Measurements from ENCODE around the gene SLC31A1. TPM values are rescaled to one million over a fixed set of nuclear protein-coding genes. Genes with fewer than 3 reads are reported as not detected.

The SLC31A1 gene
- total RNA-seq, 4 donors from 2014 or later: 8.7 to 9.8 (median 9.4) TPM

DNA sequence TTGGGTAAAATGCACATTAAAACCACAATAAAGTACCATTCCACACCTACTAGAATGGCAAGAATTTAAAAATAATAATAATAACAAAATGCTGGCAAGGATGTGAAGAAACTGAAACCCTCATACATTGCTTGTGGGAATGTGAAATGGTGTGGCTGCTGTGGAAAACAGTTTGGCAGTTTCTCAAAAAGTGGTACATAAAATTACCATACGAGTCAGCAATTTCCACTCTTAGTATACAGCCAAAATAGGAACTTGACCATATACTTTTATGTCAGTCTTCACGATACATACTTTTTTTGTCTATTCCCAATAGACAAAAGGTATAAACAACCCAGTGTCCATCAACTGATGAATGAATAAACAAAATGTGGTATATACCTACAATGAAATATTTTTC lies 15.9 kb upstream of the SLC31A1 start:
- Histone ChIP-seq H3K27ac (no peak overlapping the region), H3K27me3 (no peaks in the 10 kb centered on the region), H3K36me3 (peaks cover 3 to 99% of the 10 kb centered on the region in 2 donors), H3K9me3 (no peaks in the 10 kb centered on the region), H3K4me3 (no peak overlapping the region), H3K4me1 (no peaks in the 10 kb centered on the region)
- TF ChIP-seq EP300 (IDR thresholded peaks at IDR 0.05) (no peak), POLR2A (IDR thresholded peaks at IDR 0.05) (no peak), POLR2AphosphoS5 (IDR thresholded peaks at IDR 0.05) (no peak)
- TF ChIP-seq, protein P1, sequence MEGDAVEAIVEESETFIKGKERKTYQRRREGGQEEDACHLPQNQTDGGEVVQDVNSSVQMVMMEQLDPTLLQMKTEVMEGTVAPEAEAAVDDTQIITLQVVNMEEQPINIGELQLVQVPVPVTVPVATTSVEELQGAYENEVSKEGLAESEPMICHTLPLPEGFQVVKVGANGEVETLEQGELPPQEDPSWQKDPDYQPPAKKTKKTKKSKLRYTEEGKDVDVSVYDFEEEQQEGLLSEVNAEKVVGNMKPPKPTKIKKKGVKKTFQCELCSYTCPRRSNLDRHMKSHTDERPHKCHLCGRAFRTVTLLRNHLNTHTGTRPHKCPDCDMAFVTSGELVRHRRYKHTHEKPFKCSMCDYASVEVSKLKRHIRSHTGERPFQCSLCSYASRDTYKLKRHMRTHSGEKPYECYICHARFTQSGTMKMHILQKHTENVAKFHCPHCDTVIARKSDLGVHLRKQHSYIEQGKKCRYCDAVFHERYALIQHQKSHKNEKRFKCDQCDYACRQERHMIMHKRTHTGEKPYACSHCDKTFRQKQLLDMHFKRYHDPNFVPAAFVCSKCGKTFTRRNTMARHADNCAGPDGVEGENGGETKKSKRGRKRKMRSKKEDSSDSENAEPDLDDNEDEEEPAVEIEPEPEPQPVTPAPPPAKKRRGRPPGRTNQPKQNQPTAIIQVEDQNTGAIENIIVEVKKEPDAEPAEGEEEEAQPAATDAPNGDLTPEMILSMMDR (IDR thresholded peaks at IDR 0.05): no peak
- 76 to 91% methylated on average over 2 of the region's 2 CpGs for WGBS, 2 donors (ENCODE audit: low coverage in 1 of 2)
- ATAC-seq: no peak

- Histone ChIP-seq H3K4me3 (no peak overlapping the region), H3K9me3 (no peaks in the 10 kb centered on the region), H3K27me3 (no peaks in the 10 kb centered on the region), H3K27ac (no peak overlapping the region), H3K36me3 (peaks cover 3 to 99% of the 10 kb centered on the region in 2 donors), H3K4me1 (no peaks in the 10 kb centered on the region)
- TF ChIP-seq, protein P1 (IDR thresholded peaks at IDR 0.05): no peak
- TF ChIP-seq POLR2AphosphoS5 (IDR thresholded peaks at IDR 0.05): no peak
- TF ChIP-seq EP300 (IDR thresholded peaks at IDR 0.05): no peak
- no peak for TF ChIP-seq POLR2A (IDR thresholded peaks at IDR 0.05)
- 80 to 95% methylated on average over 1 of the region's 1 CpG for WGBS, 2 donors (ENCODE audit: low coverage in 1 of 2)
- ATAC-seq: no peak
Observed at GRCh38 chr9:113205861-113206260, 15.5 kb upstream of the SLC31A1 start.

DNA sequence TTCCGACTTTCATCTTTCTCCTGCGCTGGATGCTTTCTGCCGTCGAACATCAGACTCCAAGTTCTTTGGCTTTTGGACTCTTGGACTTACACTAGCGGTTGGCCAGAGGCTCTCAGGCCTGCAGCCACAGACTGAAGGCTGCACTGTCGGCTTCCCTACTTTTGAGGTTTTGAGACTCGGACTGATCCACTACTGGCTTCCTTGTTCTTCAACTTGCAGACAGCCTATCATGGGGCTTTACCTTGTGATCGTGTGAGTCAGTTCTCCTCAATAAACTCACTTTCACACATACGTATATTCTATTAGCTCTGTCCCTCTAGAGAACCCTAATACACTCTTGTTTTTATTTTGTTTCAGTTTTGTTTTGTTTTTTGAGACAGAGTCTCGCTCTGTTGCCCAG lies 10.5 kb upstream of the SLC31A1 start:
- TF ChIP-seq, protein P1 (IDR thresholded peaks at IDR 0.05): no peak
- TF ChIP-seq EP300 (IDR thresholded peaks at IDR 0.05) (no peak), POLR2A (IDR thresholded peaks at IDR 0.05) (no peak), POLR2AphosphoS5 (IDR thresholded peaks at IDR 0.05) (no peak)
- Histone ChIP-seq H3K4me1 (peaks cover 0 to 4% (median 0%) of the 10 kb centered on the region in 3 donors), H3K4me3 (no peak overlapping the region), H3K9me3 (no peaks in the 10 kb centered on the region), H3K36me3 (peaks cover 0 to 68% of the 10 kb centered on the region in 2 donors), H3K27me3 (no peaks in the 10 kb centered on the region), H3K27ac (no peak overlapping the region)
- no peak for ATAC-seq
- WGBS, 2 donors (ENCODE audit: low coverage in 1 of 2): 91 to 98% methylated on average over 5 to 10 of the region's 10 CpGs

- TF ChIP-seq EP300 (IDR thresholded peaks at IDR 0.05): no peak
- TF ChIP-seq, protein P1 (IDR thresholded peaks at IDR 0.05): no peak
- no peak for TF ChIP-seq POLR2AphosphoS5 (IDR thresholded peaks at IDR 0.05)
- no peak for TF ChIP-seq POLR2A (IDR thresholded peaks at IDR 0.05)
- H3K4me1 ChIP-seq: peaks cover 1 to 33% (median 8%) of the 10 kb centered on the region in 3 donors
- no peak overlapping the region for H3K4me3 ChIP-seq
- H3K27me3 ChIP-seq: no peaks in the 10 kb centered on the region
- 61 to 71% methylated on average over 2 to 3 of the region's 3 CpGs for WGBS, 2 donors (ENCODE audit: low coverage in 1 of 2)
- peaks cover 0 to 25% of the 10 kb centered on the region in 2 donors for H3K36me3 ChIP-seq
- H3K27ac ChIP-seq: no peak overlapping the region
- no peaks in the 10 kb centered on the region for H3K9me3 ChIP-seq
- no peak for ATAC-seq
Observed at GRCh38 chr9:113215132-113215531, 6.2 kb upstream of the SLC31A1 start.

DNA sequence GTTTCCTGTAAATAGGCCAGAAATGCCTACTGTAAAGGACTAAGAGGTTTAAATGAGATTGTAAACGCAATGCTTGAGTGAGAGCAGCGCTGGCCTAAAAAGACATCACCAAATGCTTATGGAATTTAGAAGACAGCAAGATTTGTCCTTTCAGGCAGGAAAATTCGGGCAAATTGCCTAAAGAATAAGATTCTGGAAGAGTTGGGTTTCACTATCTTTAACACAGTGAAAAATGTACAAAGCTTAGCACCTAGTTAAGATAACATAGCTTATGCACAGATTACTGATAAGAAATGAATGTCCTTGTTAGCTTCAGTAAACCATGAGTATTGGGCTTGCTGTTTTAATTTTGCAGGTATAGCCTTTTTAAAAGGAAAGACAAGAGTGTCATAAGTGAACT lies 4.9 kb upstream of the SLC31A1 start:
- 84 to 95% methylated on average over 3 of the region's 3 CpGs for WGBS, 2 donors (ENCODE audit: low coverage in 1 of 2)
- no peak for ATAC-seq
- TF ChIP-seq, protein P1 (IDR thresholded peaks at IDR 0.05): no peak
- no peak for TF ChIP-seq EP300 (IDR thresholded peaks at IDR 0.05)
- no peak for TF ChIP-seq POLR2AphosphoS5 (IDR thresholded peaks at IDR 0.05)
- no peak for TF ChIP-seq POLR2A (IDR thresholded peaks at IDR 0.05)

More for the DNA sequence above, 4.9 kb upstream of the SLC31A1 start:
- no peaks in the 10 kb centered on the region for H3K27me3 ChIP-seq
- H3K4me3 ChIP-seq: no peak overlapping the region
- H3K9me3 ChIP-seq: no peaks in the 10 kb centered on the region
- peaks cover 4 to 39% (median 9%) of the 10 kb centered on the region in 3 donors for H3K4me1 ChIP-seq
- H3K36me3 ChIP-seq: peaks cover 0 to 12% of the 10 kb centered on the region in 2 donors
- no peak overlapping the region for H3K27ac ChIP-seq
